GM13976 (cell line): ENCODE measurements around the gene CCDC91.

ENCODE experiments used
- DNase-seq: peaks from one replicate; pipeline ENCODE4 v3.0.0; 2012; ENCODE audit warnings: low spot score
- in situ Hi-C: fragments of 300-500 bp; cut with MboI; formaldehyde crosslinking; loops from one replicate; pipeline ENCODE4 v1.12.0; 2022; ENCODE audit warnings: low sequenced_read_pairs, mixed read lengths, inconsistent platforms; ENCODE audit not compliant: unreplicated experiment
- TF ChIP-seq, protein P1 (sequence below): IDR thresholded peaks from 2 replicates; pipeline ENCODE4 v1.5.1; 2012; ENCODE audit warnings: borderline replicate concordance, mild to moderate bottlenecking; ENCODE audit not compliant: insufficient read depth; ENCODE audit errors: extremely low read depth, missing control alignments, control extremely low read depth

CCDC91 gene

DNA sequence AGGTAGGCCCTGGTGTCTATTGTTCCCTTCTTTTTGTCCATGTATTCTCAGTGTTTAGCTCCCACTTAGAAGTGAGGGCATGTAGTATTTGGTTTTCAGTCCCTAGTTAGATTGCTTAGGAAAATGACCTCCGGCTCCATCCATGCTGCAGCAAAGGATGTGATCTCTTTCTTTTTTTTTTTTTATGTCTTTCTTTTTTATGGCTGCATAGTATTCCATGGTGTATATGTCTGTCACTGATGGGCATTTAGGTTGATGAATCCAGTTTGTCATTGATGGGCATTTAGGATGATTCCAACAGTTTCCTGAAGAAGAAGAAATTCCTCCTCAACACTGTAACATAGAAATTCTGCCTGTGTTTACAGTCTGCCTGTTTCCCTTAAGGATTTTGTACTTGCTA is 231.1 kb downstream of the CCDC91 start:
- in situ Hi-C loops, result no loop called here
- no peak for DNase-seq
- TF ChIP-seq, protein P1, sequence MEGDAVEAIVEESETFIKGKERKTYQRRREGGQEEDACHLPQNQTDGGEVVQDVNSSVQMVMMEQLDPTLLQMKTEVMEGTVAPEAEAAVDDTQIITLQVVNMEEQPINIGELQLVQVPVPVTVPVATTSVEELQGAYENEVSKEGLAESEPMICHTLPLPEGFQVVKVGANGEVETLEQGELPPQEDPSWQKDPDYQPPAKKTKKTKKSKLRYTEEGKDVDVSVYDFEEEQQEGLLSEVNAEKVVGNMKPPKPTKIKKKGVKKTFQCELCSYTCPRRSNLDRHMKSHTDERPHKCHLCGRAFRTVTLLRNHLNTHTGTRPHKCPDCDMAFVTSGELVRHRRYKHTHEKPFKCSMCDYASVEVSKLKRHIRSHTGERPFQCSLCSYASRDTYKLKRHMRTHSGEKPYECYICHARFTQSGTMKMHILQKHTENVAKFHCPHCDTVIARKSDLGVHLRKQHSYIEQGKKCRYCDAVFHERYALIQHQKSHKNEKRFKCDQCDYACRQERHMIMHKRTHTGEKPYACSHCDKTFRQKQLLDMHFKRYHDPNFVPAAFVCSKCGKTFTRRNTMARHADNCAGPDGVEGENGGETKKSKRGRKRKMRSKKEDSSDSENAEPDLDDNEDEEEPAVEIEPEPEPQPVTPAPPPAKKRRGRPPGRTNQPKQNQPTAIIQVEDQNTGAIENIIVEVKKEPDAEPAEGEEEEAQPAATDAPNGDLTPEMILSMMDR, result no peak

DNA sequence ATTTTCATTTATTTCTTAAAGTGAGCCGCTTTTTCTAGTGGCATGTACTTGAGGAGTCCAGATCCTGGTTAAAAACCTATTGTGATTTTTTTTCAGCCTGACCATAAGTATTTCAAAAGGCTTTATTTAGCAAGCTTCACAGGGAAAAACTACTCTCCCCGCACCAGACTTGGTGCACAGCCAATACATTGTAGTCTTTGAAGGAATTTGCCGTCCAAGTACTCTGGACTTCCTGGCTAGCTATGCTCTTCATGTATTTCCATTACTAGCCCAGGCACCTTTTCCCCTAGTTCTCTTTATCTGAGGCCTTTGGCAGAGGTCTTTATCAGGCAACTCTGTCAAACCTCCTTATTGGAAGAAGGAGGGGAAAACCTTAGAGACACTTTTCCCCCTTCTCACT is 234.7 kb downstream of the CCDC91 start:
- TF ChIP-seq, protein P1, result no peak

GRCh38 chr12:28425526-28425925 is 235.3 kb downstream of the CCDC91 start:
- no peak for DNase-seq
- in situ Hi-C loops, result no loop called here
- TF ChIP-seq, protein P1, result no peak

More for the DNA sequence above, 234.7 kb downstream of the CCDC91 start:
- in situ Hi-C loops, result no loop called here
- no peak for DNase-seq

DNA sequence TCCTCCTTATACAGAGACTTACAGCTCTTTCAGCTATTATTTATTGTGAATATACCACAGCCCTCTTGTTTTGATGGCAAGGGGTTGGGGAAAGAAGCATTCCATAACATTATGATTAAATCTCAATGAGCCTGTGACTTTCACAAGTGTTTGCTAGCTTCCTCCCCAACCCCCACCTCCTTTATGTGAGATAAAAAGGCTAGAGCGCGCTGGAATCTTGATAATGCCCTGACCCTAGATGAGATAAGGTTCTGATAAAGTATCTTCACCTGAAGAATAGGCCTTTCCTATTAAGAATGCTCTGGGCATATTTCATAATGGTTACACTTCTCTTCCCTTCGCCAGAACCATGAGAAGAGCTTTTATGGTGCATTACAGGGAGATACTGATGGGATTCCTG is 236.8 kb downstream of the CCDC91 start:
- TF ChIP-seq, protein P1, result no peak
- DNase-seq, result no peak
- in situ Hi-C loops, result no loop called here

- in situ Hi-C loops, result no loop called here
- no peak for DNase-seq
- TF ChIP-seq, protein P1, result no peak
Observed at GRCh38 chr12:28440081-28440608, 249.9 kb downstream of the CCDC91 start.

DNA sequence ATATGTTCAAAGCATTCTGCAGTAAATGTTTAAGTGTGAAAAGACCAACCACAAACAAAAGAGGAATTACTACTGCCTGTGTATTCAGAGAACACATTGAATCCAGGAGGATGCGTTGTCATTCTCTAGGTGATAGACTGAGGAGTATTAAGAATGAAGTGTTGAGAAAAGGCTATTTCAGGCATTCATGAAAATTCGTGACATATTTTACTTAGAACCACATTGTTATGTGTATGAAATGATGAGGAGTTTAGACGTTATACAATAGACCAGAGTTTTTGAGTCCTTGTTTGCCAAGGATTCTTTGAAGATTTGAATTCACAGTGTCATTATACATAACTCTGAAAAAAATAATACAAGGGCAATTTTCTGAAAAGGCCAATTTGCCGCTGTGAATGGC is 251.8 kb downstream of the CCDC91 start:
- TF ChIP-seq, protein P1, result no peak
- DNase-seq, result no peak
- in situ Hi-C loops, result no loop called here
